CD4-positive, alpha-beta T cell treated with Interleukin-4 for 1 hour (primary cell): ENCODE results near the gene GMEB2.

Experiments
- DNase-seq, 2 donors: peaks; one replicate each; pipeline ENCODE4 v3.0.0-alpha.2; 2020 to 2022

Gene GMEB2

DNA sequence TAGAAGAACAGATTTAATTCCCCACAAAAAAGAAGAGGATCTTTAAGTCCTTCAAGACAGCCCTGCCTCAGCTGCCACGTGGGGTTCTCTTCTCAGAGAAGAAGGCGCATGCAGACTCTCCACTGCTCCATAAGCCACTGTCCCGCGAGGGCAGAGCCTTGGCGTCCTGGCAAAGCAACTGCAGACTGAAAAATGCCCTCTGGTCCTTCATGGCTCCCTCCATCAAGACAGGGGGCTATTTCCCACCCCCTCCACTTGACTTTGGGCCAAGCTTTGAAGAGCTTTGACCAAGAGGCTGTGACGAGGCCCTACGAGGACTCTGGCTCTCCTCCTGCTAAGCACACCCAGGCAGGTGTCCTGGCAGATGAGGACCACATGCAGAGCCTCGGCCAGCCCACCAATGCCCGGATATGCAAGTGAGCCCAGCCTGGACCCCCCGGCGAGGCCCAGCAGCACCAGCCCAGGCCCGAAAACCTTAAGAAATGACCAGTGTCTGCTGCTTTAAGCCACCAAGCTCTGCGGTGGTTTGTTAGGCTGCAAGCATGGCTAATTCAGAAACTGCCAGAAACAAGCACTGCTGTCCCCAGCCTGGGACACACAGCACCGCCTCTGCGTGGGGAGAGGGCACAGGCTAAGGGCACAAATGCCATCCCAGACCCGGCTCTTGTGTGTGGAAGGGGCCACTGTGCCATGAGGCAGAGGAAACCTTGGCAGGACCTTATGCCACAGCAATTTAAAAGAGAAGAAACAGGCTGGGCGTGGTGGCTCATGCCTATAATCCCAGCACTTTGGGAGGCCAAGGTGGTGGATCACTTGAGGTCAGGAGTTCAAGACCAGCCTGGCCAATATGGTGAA is 16.1 kb downstream of the GMEB2 start:
- DNase-seq = no peak

- no peak for DNase-seq
Observed at GRCh38 chr20:63606686-63607085, 20.2 kb downstream of the GMEB2 start.

- DNase-seq = no peak
Observed at GRCh38 chr20:63602321-63602720, 24.6 kb downstream of the GMEB2 start.

DNA sequence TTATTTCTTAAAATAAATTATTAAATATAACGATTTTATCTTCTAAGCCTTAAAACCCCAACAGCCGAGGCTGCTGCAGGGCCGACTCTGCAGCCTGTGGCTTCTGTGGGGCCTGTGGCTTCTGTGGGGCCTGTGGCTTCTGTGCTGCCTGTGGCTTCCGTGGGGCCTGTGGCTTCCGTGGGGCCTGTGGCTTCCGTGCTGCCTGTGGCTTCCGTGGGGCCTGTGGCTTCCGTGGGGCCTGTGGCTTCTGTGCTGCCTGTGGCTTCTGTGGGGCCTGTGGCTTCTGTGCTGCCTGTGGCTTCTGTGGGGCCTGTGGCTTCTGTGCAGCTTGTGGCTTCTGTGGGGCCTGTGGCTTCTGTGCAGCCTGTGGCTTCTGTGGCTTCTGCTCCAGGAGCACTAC is 25.2 kb downstream of the GMEB2 start:
- DNase-seq = peak; percentile 50 to 70

DNA sequence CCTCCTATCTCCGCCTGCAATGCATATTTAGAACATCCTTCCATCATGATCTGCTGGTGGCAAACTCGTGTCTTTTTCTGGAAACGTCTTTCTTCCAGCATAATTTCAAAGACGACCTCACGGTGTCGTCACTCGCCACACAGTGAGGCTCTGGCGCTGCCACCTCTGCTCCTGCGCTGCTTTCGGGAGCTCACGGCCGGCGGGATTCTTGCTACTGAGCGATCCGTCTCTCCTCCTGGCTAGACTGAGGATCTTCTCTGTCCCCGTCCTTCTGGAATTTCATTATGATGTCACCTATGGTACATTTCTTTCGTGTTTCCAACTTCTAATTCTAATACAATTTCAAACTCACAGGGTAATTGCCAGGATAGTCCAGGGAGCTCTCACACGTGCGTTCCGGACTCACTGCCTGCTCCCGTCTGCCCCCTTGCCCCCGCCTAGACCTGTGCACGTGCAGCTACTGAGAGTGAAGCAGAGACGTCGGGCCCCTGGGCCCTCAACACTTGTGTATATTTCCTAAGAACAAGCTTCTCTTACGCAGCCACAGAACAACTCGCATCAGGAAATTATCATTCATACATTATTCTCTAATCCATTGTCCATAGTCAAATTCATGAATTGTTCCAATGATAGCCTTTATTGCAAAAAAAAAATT is 27.4 kb downstream of the GMEB2 start:
- DNase-seq = no peak

DNA sequence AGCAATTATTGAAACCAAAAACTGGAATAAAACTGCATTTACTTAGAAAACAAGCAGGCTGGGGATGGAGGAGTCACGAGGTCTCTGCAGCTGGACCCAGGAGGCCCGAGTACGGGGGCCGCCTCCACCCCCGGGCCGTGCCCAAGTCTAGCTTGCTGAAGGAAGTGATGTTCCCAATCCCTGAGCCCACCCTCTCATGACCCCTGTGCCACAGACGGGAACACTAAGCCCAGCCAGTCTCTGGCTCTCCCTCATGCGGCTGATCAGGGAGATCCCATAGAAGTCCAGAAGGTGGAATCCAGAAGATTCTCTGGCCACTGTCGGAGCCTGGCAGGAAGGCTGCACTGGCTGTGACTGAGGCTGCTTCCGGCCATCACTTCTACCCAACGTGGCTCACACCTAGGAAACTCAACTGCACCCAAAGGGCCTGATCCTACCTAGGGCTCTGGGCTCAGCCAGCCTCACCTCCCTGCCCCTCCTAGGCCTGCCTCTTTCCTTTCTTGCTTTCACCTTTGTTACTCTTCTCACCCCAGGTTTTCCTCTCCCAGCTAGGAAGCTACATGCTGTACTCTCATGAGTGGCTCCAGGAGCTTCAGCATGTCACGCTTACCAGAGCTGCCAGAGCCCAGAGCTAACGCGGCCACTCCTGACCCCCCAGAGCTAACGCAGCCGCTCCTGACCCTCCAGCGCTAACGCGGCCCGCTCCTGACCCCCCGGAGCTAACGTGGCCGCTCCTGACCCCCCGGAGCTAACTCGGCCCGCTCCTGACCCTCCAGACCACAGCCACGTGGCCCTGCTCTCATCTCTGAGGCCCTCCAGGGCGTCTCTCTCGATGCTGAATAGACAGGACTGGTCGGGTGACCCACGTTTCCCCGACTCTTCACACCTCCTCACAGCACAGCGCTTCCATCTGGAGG is 28.2 kb downstream of the GMEB2 start:
- DNase-seq = no peak

DNA sequence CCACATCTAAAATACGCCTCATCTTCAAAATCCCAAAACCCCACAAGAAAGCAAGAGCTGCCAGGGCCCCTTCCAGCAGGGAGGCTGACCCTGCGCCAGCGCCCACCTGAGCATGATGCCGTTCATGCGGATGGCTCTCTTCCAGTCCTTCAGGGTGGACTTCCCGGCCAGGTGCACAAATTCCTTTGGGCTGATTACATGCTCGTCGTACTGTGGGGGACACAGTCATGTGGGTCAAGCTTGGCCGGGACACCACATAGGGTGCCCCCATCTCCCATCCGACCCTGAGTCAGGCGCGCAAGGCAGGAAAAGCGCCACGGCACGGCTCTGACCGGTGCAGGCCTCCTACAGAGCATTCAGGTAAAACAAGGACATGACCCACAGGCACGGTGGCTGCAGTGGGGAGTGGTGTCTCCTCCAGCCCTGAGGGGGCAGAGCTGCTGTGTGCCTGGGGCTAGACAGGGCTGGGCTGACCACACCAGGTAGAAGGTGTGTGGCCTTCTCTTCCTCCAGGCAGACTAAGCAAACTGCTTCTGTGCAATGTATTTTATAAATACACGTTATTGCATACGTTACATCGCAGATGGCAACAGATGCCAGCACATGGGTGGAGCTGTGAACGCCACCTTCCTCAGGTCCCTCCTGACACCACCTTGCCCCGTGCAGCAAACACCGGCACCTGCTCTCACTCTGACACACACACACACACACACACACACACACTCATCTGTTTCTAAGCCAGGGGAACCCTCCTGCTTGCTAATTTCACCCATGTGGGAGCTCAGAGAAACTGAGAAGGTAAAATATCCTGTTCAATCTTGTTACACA is 29.0 kb downstream of the GMEB2 start:
- DNase-seq = no peak

DNA sequence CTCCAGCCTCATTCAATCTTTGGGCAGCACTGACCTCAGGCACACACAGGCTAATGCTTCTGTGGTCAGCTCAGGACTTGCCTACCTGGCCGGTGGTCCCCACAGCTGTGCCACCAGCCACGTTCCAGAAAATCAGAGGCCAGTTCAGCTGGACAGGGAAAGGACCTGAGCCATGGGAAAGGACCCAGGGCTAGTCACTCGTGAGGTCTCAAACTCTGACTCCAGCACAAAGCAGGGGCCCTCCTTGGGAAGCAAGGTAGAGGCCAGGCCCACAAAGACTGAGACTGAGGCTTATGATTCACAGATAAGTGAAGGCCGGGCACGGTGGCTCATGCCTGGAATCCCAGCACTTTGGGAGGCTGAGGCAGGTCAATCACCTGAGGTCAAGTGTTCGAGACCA is 30.5 kb downstream of the GMEB2 start:
- DNase-seq = no peak

DNA sequence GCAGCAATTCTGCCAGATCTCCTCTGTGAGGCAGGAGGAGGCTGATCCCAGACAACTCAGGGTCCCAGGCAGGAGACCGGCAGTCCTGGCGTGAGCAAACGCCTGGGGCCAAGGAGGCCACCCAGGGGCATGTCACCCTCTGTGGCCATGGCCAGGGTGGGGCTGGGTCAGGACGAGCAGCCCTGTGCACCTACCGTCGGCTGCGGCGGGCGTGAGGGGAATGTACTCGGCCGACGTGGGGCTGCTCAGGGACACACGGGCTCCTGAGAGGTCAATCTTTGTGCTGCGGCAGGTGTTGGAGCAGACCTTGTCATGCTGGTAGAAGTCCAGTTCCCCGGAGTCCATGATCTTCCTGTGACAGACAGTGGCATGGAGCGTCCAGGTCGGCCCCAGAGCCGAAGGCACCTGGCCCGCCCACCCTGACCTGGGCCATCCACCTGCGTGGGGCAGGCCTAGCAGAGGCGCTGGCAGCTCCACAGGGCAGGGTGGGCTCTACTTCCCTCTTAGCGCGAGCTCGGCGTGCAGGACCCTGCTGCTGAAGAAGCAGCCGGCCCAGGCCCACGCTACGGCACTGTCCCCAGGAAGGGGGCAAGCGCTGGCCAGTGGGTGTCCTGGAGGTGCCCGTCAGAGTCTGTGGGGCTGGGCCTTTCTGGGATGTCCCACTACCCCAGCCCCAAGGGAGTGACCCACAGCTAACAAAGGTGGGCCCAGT is 31.3 kb downstream of the GMEB2 start:
- DNase-seq = no peak

DNA sequence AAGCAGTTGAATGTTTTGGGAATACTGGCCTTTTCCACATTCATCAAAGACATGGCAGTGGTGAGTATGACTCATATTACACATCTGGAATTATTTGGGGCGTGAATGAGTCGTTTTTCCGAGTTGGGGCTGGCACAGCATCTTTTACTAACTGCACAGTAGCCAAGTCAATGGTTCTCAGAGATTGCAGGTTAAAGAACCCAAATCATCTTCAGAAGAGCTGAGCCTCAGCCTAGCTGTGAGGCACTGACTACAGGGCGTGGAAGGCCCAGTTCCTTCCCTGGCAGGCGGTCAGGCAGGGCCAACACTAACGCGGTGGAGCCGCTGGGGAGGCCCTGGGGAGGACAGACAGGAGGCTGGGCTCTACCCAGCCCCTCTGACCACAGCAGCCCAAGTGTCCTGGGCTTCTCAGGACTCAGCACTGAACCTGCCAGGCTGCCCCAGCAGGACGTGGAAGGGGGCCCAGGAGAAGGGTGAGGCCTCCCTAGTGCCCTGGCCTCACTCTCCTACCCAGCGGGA is 32.8 kb downstream of the GMEB2 start:
- DNase-seq = no peak

- no peak for DNase-seq
Observed at GRCh38 chr20:63592661-63593060, 34.2 kb downstream of the GMEB2 start.

- no peak for DNase-seq
Observed at GRCh38 chr20:63591786-63592355, 35.0 kb downstream of the GMEB2 start.

- DNase-seq = no peak
Observed at GRCh38 chr20:63591147-63591533, 35.8 kb downstream of the GMEB2 start.

DNA sequence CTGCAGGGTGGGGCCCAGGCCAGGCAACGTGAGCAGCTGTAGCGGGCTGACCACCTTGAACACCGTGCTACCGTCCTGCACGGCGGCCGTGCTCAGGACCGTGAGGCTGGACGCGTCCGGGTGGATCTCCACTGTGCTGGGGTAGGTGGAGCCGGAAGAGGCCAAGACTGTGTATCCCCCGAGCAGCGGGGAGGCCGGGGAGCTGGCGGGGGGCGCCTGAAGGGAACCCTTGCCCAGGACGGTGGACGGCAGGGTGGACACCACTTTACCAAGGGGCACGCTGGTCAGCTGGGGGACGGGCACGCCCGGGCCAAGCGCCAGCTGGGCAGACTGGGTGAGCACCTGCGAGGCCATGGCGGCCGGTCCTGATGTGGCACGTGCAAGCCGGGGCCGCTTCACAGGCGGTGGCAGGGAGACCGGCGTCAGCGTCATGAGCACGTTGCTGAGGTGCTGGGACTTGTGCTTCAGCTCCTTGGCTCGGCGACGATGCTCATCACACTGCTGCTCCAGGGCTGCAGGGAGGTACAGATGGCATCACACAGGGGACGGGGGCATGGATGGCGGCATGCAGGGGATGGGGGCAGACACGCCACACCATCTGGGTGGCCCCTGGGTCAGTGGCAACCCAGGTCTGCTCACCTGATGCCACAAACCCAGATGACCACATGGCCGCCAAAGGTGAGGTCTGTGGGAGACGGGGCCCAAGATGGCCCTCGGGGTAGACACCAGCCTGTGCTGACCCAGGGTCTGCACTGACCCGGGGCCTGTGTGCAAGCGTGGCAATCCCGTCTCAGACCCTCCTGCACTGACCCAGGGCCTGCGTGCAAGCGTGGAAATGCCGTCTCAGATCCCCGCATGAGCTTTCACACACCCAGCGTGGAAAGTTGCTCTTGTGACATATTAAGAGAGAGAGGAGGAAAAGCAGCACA is 36.4 kb downstream of the GMEB2 start:
- DNase-seq = no peak

GRCh38 chr20:63589261-63590217 is 37.4 kb downstream of the GMEB2 start:
- DNase-seq = no peak

DNA sequence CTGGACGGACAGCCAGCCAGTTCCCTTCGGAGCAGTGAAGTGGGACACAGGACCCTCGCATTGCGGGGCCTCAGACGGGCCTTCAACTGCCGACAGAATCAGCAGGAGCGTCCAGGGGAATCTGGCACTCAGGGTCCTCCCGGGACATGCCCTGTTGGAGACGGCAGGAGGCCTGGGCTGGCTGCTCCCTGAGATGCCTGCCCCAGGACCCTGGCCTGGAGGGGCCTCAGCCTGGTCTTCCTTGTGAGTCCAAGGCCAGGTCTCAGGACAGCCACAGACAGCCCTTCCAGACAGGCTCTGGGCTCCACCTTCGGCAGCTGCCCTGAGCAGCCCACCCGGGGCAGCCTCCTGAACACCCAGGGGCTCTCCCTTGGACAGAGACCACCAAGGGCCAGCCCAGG is 38.3 kb downstream of the GMEB2 start:
- no peak for DNase-seq

- no peak for DNase-seq
Observed at GRCh38 chr20:63587776-63588591, 38.9 kb downstream of the GMEB2 start.

GRCh38 chr20:63587256-63587655 is 39.6 kb downstream of the GMEB2 start:
- no peak for DNase-seq
